NCI-H345 (cell line): ENCODE results near the gene PPP2R3A.
"Not testable (repeated sequence)": the region's sequence is repeated elsewhere in the genome, so short reads cannot be mapped to it uniquely, and the experiment has no call there.

Experiments used
- DNase-seq: peaks from one replicate; lab custom pipeline; 2025; lab: John Stamatoyannopoulos, UW

Gene PPP2R3A

GRCh38 chr3:136106101-136106500 lies 140.6 kb downstream of the PPP2R3A start:
- DNase-seq, result no peak

GRCh38 chr3:136109499-136109898 lies 144.0 kb downstream of the PPP2R3A start:
- no peak for DNase-seq

- DNase-seq, result no peak
These were observed 145.0 kb downstream of the PPP2R3A start for GRCh38 chr3:136110481-136110880.

- no peak for DNase-seq
These were observed 148.9 kb downstream of the PPP2R3A start for GRCh38 chr3:136114421-136114820.

- not testable (repeated sequence) for DNase-seq
These were observed 153.8 kb downstream of the PPP2R3A start for GRCh38 chr3:136119332-136119731.

- not testable (repeated sequence) for DNase-seq
These were observed 154.3 kb downstream of the PPP2R3A start for GRCh38 chr3:136119783-136120182.

GRCh38 chr3:136120373-136121348 lies 155.1 kb downstream of the PPP2R3A start:
- DNase-seq, result no peak

- no peak for DNase-seq
These were observed 156.5 kb downstream of the PPP2R3A start for GRCh38 chr3:136122006-136122405.

- not testable (repeated sequence) for DNase-seq
These were observed 166.1 kb downstream of the PPP2R3A start for GRCh38 chr3:136131647-136132046.

- DNase-seq, result no peak
These were observed 168.6 kb downstream of the PPP2R3A start for GRCh38 chr3:136134091-136134490.

- DNase-seq, result no peak
These were observed 169.7 kb downstream of the PPP2R3A start for GRCh38 chr3:136135039-136135802.

GRCh38 chr3:136136454-136136853 lies 170.9 kb downstream of the PPP2R3A start:
- DNase-seq, result no peak

- DNase-seq, result no peak
These were observed 175.8 kb downstream of the PPP2R3A start for GRCh38 chr3:136141291-136141785.

- no peak for DNase-seq
These were observed 176.4 kb downstream of the PPP2R3A start for GRCh38 chr3:136141891-136142290.

- peak; percentile 10 for DNase-seq
These were observed 177.1 kb downstream of the PPP2R3A start for GRCh38 chr3:136142592-136142991.

- not testable (repeated sequence) for DNase-seq
These were observed 178.9 kb downstream of the PPP2R3A start for GRCh38 chr3:136144397-136144796.

- no peak for DNase-seq
These were observed 181.6 kb downstream of the PPP2R3A start for GRCh38 chr3:136146981-136147729.

- no peak for DNase-seq
These were observed 184.1 kb downstream of the PPP2R3A start for GRCh38 chr3:136149667-136150066.

- no peak for DNase-seq
These were observed 185.7 kb downstream of the PPP2R3A start for GRCh38 chr3:136151219-136151618.

- DNase-seq, result no peak
These were observed 186.8 kb downstream of the PPP2R3A start for GRCh38 chr3:136152176-136152843.

- DNase-seq, result no peak
These were observed 187.4 kb downstream of the PPP2R3A start for GRCh38 chr3:136152963-136153362.
